Hindlimb muscle (tissue), 1 donor: ENCODE results near the gene CCND1. TPM values are rescaled to one million over a fixed set of nuclear protein-coding genes. Genes with fewer than 3 reads are reported as not detected.
A peak's percentile ranks its signal among the peaks of the same experiment; 100 is the strongest.
"Not testable (repeated sequence)": the region's sequence is repeated elsewhere in the genome, so short reads cannot be mapped to it uniquely, and the experiment has no call there.

Source experiments
- DNase-seq: peaks from one replicate; pipeline ENCODE4 v3.0.0-alpha.2; 2013
- polyA plus RNA-seq: library from polyadenylated mRNA; unstranded; fragments of 120-200 nt; gene quantifications from one replicate; pipeline ENCODE4 v1.2.1, GENCODE V29; 2013; ENCODE audit not compliant: insufficient read length

The CCND1 gene
- polyA plus RNA-seq, 1 donor, result 66.7 TPM

GRCh38 chr11:69667619-69668604 lies 27.0 kb downstream of the CCND1 start:
- no peak for DNase-seq

- DNase-seq, result no peak
Observed at GRCh38 chr11:69669486-69669885, 28.5 kb downstream of the CCND1 start.

- peak; percentile 89 for DNase-seq
Observed at GRCh38 chr11:69670158-69670845, 29.3 kb downstream of the CCND1 start.

- DNase-seq, result no peak
Observed at GRCh38 chr11:69671734-69672465, 30.9 kb downstream of the CCND1 start.

- no peak for DNase-seq
Observed at GRCh38 chr11:69674267-69674885, 33.4 kb downstream of the CCND1 start.

- peak; percentile 97 for DNase-seq
Observed at GRCh38 chr11:69674886-69675714, 34.1 kb downstream of the CCND1 start, which contains the start of gene LTO1. Gene LTO1 (minus strand): TSS chr11:69675353. CDS start chr11:69675239, 114 bp downstream.

- no peak for DNase-seq
Observed at GRCh38 chr11:69677749-69678148, 36.8 kb downstream of the CCND1 start.

GRCh38 chr11:69680688-69681087 lies 39.7 kb downstream of the CCND1 start:
- no peak for DNase-seq

- DNase-seq, result no peak
Observed at GRCh38 chr11:69682221-69682620, 41.3 kb downstream of the CCND1 start.

GRCh38 chr11:69682681-69683326 lies 41.8 kb downstream of the CCND1 start:
- DNase-seq, result no peak

- DNase-seq, result no peak
Observed at GRCh38 chr11:69683764-69684333, 42.9 kb downstream of the CCND1 start.

GRCh38 chr11:69684651-69685050 lies 43.7 kb downstream of the CCND1 start:
- DNase-seq, result no peak

GRCh38 chr11:69685348-69685747 lies 44.4 kb downstream of the CCND1 start:
- DNase-seq, result no peak

- no peak for DNase-seq
Observed at GRCh38 chr11:69686452-69686851, 45.5 kb downstream of the CCND1 start.

- DNase-seq, result no peak
Observed at GRCh38 chr11:69686856-69687255, 45.9 kb downstream of the CCND1 start.

- not testable (repeated sequence) for DNase-seq
Observed at GRCh38 chr11:69687969-69688771, 47.2 kb downstream of the CCND1 start.

GRCh38 chr11:69689484-69690319 lies 48.7 kb downstream of the CCND1 start:
- no peak for DNase-seq

GRCh38 chr11:69691463-69691862 lies 50.5 kb downstream of the CCND1 start:
- DNase-seq, result no peak

GRCh38 chr11:69692422-69692821 lies 51.5 kb downstream of the CCND1 start:
- no peak for DNase-seq
